ENCODE measurements around the gene PABPC3. TPM values are rescaled to one million over a fixed set of nuclear protein-coding genes. Genes with fewer than 3 reads are reported as not detected.

The PABPC3 gene
- total RNA-seq, 4 donors from 2014 or later: 0.14 to 1.0 (median 0.15) TPM; not detected in 1

- intact Hi-C loops (cut with DNase I; ENCODE audit: low total_unique reads): no loop called here
- H3K4me3 ChIP-seq: no peak overlapping the region
- TF ChIP-seq CTCF (IDR thresholded peaks at IDR 0.05) (no peak), POLR2A (IDR thresholded peaks at IDR 0.05) (no peak)
These were observed 15.1 kb downstream of the PABPC3 start for GRCh38 chr13:25110956-25111584.

DNA sequence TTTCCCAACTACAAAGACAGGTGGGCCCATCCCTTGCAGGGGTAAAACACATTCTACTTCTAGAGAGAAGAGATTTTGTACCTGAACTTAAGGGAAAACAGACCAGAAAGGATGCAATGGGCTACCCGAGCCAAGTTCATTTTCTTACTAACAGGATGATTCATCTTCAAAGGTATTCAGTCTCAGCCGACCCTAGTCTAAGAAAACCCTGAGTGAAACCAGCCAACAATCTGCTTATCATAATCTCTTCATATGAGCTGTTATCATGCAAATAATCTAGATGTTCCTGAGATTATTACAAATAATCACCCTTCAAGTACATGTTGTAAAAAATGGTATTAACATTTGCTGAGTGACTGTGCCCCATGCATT is 15.6 kb downstream of the PABPC3 start:
- intact Hi-C loops (cut with DNase I; ENCODE audit: low total_unique reads): no loop called here
- H3K27ac ChIP-seq: no peak overlapping the region
- DNase-seq: no peak
- no peak for TF ChIP-seq CTCF (IDR thresholded peaks at IDR 0.05)
- no peak for TF ChIP-seq POLR2A (IDR thresholded peaks at IDR 0.05)
- no peaks in the 10 kb centered on the region for H3K36me3 ChIP-seq
- no peaks in the 10 kb centered on the region for H3K27me3 ChIP-seq
- H3K4me3 ChIP-seq: no peak overlapping the region
- H3K9me3 ChIP-seq: no peaks in the 10 kb centered on the region
- H3K4me1 ChIP-seq: no peaks in the 10 kb centered on the region

More at GRCh38 chr13:25110956-25111584, 15.1 kb downstream of the PABPC3 start:
- DNase-seq: no peak
- H3K4me1 ChIP-seq: no peaks in the 10 kb centered on the region
- no peaks in the 10 kb centered on the region for H3K36me3 ChIP-seq
- H3K27me3 ChIP-seq: no peaks in the 10 kb centered on the region
- H3K9me3 ChIP-seq: no peaks in the 10 kb centered on the region
- H3K27ac ChIP-seq: no peak overlapping the region

DNA sequence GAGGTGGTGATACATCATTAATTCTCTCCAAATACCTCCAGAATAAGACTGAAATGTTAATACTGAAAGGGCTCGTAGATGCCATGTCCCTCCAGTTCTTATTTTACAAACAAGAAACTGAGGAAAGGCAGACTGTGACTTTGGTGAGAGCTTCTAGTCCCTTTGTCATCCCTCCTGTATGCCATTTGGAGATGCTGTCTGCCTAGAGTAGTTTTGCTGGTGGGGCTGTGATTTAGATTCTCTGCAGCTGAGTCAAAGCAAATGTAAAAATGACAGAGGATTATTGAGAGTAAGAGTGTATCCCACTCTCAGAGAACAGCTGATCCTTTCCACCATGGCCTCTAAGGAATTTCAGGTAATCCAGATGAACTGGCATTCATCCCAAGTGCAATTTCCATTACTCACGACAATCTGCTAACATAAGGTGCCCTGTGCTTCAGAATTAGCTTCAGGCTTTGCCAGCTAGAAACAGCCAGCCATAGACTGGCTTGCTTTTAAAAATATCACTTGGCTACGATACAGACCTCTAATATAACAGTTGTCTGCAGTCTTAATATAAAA is 16.8 kb downstream of the PABPC3 start:
- Histone ChIP-seq H3K4me1 (no peaks in the 10 kb centered on the region), H3K4me3 (no peak overlapping the region), H3K27me3 (no peaks in the 10 kb centered on the region), H3K36me3 (no peaks in the 10 kb centered on the region), H3K9me3 (no peaks in the 10 kb centered on the region), H3K27ac (no peak overlapping the region)
- DNase-seq: no peak
- TF ChIP-seq CTCF (IDR thresholded peaks at IDR 0.05): no peak
- TF ChIP-seq POLR2A (IDR thresholded peaks at IDR 0.05): no peak
- intact Hi-C loops (cut with DNase I; ENCODE audit: low total_unique reads): no loop called here

- Histone ChIP-seq H3K4me3 (no peak overlapping the region), H3K27me3 (no peaks in the 10 kb centered on the region), H3K9me3 (no peaks in the 10 kb centered on the region), H3K27ac (no peak overlapping the region), H3K36me3 (no peaks in the 10 kb centered on the region), H3K4me1 (no peaks in the 10 kb centered on the region)
- DNase-seq: peak in 1 of 2 donors; percentile 23
- TF ChIP-seq CTCF (IDR thresholded peaks at IDR 0.05) (peak; percentile 25 to 37 (median 34)), POLR2A (IDR thresholded peaks at IDR 0.05) (no peak)
- intact Hi-C loops (cut with DNase I; ENCODE audit: low total_unique reads): no loop called here
These were observed 18.3 kb downstream of the PABPC3 start for GRCh38 chr13:25114220-25114619.

DNA sequence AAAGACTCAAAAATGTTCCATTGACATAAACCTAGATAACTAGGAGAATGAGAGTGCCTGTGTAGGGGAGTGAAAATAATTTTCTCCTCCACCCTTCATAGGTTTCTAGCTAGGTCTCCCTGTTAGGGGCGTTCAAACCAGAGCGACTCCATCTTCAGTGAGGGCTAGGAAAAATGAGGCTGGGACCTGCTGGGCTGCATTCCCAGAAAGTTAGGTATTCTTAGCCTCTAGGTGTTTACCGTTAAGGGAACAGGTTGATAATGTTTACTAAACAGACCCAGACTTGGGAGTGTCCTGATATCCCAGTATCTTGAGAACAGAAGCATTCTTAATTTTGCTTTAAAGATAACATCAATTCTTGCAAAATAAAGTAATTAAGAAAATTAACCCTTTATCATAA is 20.1 kb downstream of the PABPC3 start:
- Histone ChIP-seq H3K27ac (no peak overlapping the region), H3K36me3 (no peaks in the 10 kb centered on the region), H3K4me1 (no peaks in the 10 kb centered on the region), H3K27me3 (no peaks in the 10 kb centered on the region), H3K9me3 (no peaks in the 10 kb centered on the region), H3K4me3 (no peak overlapping the region)
- no peak for DNase-seq
- intact Hi-C loops (cut with DNase I; ENCODE audit: low total_unique reads): no loop called here
- TF ChIP-seq POLR2A (IDR thresholded peaks at IDR 0.05) (no peak), CTCF (IDR thresholded peaks at IDR 0.05) (no peak)

All from uterus (tissue), 4 donors.